ENCODE data around the gene GPRC5A.

Gene GPRC5A

DNA sequence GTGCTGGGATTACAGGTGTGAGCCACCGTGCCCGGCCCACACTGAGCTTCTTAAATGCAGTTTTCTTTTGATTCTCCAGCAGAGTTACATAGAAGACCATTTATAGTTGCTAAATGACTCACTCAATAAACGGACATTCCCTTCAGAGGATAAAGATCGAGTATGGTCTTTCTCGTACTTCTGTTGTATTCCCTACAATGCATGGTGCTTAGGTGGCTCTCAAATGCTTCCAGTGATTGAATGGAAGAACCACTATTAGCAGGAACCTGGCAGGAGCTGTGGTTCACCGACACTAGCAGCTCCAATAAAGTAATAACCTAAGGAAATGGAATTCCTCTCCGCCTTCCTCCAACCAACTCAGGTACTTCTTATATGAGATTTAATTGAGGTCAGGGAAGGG, 3.9 kb upstream of the GPRC5A start:
- no peak for DNase-seq

GRCh38 chr12:12889701-12890100, 1.7 kb upstream of the GPRC5A start:
- DNase-seq = no peak

DNA sequence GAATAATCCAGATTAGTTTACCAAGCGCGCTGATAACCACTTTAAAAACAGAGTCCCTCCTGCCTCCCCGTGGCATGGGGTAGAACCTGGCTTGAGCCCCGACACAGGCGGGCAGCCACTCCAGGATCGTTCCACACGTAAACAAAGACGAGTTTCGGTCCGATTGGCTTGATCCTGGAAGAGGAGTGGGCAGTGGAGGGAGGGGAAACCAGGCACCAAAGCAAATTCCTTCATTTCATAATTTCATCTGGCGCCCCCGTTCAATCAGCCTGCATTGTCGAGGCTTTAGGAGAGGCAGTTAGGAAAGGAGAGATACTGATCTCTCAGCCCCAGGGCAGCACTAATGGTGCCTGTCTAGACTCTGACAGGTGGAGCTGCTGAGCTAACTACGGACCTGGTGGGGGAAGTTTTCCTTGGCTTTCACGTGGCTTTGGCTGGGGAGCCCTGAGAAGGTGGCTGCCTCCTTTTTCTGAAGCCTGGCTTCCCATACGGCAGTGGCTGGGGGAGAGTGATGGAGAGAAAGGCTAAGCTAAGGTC, 751 bp upstream of the GPRC5A start:
- DNase-seq = peak; percentile 4 to 15

DNA sequence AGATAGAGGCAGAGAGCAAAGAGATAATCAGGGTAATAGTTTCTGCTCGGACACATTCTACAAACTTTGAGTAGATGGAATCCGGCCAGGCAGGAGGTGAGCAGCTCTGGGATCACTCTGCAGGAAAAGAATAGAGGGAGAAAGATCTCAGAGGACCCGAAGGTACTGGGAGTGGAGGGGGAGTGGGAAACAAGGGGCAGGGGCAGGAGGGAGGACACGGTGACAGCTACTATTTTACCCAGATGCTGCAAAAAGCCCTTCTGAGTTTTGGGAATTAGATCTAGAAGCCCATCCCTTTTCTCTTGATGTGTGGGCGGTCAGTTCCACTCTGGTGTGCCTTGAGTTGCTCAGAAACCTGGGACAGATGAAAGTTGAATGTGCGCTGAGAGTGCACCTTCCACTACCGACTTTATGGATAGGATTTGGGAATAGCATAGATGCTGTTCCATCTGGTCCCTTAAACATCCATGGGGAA, 556 bp downstream of the GPRC5A start:
- no peak for DNase-seq

GRCh38 chr12:12892681-12893141, 1.3 kb downstream of the GPRC5A start:
- no peak for DNase-seq

DNA sequence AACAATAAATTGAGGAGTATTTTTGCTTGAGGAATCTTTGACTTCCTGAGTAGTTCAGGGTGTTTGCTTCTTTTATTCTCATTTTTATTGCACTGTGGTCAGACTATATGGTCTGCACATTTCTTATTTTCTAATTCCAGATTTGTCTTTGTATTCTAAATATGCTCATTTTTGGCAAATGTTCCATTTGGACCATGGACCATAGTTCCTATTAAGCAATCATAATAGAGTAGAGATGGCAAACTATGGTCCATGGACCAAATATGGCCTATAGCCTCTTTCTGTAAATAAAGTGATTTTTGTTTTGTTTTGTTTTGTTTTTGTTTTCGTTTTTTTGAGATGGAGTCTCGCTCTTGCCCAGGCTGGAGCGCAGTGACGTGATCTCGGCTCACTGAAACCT, 2.1 kb downstream of the GPRC5A start:
- DNase-seq = no peak

DNA sequence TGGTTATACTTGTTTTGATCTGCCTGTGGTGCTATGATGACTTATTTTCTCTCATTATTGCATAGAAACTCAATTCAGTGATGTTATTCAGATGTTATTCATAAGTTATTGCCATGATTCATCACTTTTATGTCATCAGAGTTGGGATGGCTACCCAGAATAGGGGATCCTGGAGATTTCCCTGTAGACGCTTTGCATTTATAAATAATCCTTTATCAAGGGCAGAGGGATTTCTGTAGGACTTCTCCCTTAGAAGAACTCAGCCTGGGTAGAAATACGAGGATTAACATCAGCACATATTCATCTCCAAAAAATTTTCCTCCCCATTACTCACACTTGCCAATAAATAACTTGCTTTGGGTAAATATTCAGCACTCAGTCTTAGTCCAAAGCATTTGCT, 4.9 kb downstream of the GPRC5A start:
- DNase-seq = no peak

GRCh38 chr12:12897302-12897701, 5.9 kb downstream of the GPRC5A start:
- DNase-seq = no peak

GRCh38 chr12:12898136-12898717, 6.9 kb downstream of the GPRC5A start:
- DNase-seq = no peak

DNA sequence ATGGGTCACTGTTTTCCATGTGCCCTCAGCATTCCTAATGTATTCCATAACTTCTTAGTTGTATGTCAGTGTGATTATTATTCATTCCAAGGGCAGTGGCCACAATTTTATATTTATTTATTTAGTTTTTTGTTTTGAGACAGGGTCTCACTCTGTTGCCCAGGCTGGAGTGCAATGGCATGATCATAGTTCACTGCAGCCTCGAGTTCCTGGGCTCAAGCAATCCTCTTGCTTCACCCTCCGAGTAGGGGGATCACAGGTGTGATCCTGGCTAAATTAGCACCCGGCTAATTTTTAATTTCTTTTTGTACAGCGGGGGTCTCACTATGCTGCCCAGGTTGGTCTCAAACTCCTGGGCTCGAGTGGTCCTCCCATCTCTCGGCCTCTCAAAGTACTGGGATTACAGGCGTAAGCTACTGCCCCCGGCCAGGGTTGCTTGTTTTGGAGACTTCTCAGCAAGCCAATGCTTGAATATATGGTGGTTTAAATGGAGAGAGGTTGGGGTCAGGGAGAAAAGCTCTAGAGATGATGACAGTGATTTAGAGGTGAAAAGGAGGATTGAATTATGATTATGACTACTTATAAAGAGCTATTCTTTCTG, 7.6 kb downstream of the GPRC5A start:
- no peak for DNase-seq

DNA sequence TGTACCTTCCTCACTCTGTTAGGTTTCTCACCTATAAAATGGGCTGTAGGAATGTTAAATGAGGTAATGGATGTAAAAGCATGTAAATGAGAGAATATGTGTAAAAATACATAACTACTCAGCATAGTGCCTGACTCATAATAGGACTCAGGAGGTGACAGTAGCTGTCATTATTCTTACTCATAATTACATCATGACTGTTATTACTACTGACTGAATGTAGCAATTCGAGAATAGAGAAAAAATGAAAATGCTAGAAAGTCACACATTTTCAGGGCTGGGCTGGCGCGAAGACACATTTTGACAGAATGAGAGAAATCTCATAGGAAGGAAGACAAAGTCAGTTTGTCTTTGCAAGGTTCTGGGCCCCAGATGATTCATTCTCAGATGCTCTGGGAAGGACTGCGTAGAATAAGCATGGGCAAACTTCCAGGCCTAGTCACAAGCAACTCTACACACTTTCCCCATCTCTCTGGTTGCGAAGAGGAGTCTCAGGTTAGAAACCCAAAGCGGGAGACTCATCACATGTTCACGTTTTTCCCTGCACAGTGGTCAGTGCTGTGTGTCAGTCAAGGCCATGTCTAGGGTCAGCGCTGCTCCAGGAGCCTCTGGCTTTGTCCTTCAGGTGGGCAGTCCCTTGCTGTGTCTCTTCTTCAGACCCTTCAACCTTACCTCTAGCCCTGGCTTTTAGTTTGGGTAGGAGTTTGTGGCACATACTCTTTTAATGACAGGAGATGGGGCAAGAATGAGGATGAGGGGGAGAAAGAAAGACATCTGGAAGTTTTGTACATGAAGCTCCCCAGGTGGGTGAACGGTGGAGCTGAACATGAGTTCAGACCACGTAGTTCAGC, 8.4 kb downstream of the GPRC5A start:
- no peak for DNase-seq

DNA sequence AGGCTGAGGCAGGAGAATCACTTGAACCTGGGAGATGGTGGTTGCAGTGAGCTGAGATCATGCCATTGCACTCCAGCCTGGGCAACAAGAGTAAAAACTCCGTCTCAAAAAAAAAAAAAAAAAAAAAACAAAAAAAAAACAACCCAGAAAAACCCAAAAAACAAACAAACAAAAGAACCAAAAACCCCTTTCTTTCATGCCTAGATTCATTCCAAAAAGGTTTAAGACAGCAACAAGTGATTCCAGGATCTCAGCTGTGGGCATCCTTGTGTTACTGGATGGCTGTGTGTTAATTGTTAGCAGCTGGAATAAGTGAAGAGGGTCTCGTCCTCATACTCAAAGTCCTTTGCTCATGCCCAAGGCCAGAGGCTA, 9.4 kb downstream of the GPRC5A start:
- DNase-seq = no peak

- no peak for DNase-seq
Measured at GRCh38 chr12:12901158-12901791, 9.9 kb downstream of the GPRC5A start.

DNA sequence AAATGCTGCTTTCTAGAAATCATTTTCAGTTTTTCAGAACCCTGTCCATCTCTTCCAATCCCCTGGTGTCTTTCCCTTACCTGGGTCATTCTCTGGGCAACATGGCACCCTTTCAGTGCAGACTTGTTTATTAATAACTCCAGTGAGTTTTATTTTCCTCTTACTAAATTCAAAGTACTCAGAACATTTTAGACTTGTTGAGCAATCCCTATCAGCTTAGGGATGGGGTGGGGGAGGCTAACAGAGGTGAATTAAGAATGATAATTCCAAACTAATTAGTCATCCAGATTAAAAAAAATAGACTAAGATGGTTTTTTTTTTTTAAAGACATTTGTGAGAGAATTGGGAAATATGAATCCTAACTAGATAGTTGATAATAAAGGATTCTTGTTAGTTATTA, 10.7 kb downstream of the GPRC5A start:
- no peak for DNase-seq

DNA sequence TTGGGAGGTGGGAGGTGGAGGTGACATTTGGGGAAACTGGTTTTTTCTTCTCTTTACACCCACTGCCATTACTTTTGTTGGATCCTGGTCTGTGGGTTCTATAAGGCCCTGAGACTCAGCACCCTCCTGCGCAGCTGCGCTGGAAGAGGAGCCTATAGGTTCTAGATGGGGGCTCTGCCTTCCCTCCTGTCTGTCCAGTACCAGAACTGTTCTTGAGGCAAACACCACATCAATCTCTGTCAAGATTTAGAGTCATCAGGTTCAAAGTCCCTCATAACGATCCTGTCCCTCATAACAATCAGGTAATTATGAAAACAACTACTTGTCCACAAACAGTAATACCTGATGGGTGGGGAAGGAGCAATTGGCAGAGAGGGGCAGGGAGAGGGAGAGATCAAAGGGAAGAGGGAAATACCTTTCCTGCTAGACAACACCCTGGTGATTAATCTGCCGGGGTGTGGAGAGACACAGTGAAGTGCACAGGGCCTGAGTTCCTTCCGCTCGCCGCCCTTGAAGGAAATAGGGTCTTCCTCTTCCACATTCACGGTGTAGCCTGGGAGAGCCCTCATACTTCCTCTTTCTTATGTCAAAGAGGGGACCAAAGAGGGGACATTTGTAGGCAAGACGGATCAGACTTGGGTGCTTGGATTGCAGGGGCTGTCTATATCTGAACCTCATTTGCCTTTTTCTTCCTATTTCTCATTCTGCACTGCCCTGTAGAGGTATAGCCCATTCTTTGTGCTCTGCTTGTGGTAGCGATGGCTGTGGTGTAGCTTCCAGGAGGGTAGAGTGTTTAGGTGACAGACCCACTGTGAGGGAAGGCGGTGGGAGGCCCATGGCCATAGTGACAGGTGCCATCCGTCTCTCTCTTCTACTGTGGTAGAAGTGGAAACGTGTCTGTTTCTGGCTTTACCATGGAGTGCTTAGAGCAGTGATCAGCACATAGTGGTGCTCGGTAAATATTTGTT, 12.6 kb downstream of the GPRC5A start:
- DNase-seq = no peak

DNA sequence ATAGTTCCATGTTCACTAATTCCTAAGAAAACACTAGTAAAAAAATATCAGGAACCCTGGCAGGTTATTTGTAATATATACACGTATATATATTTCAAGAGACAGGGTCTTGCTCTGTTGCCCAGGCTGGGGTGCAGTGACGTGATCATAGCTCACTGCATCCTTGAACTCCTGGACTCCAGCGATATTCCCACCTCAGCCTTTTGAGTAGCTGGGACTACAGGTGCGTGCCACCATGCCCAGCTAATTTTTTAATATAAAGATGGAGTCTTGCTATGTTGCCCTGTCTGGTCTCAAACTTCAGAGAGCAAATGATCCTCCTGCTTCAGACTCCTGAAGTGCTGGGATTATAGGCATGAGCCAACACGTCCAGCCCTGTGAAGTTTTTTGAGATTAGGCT, 16.2 kb downstream of the GPRC5A start:
- no peak for DNase-seq

DNA sequence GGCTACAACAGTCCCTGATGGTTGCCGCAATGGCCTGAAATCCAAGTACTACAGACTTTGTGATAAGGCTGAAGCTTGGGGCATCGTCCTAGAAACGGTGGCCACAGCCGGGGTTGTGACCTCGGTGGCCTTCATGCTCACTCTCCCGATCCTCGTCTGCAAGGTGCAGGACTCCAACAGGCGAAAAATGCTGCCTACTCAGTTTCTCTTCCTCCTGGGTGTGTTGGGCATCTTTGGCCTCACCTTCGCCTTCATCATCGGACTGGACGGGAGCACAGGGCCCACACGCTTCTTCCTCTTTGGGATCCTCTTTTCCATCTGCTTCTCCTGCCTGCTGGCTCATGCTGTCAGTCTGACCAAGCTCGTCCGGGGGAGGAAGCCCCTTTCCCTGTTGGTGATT, 16.9 kb downstream of the GPRC5A start:
- no peak for DNase-seq

GRCh38 chr12:12908711-12909110, 17.3 kb downstream of the GPRC5A start:
- no peak for DNase-seq

GRCh38 chr12:12909228-12909994, 18.0 kb downstream of the GPRC5A start:
- no peak for DNase-seq

DNA sequence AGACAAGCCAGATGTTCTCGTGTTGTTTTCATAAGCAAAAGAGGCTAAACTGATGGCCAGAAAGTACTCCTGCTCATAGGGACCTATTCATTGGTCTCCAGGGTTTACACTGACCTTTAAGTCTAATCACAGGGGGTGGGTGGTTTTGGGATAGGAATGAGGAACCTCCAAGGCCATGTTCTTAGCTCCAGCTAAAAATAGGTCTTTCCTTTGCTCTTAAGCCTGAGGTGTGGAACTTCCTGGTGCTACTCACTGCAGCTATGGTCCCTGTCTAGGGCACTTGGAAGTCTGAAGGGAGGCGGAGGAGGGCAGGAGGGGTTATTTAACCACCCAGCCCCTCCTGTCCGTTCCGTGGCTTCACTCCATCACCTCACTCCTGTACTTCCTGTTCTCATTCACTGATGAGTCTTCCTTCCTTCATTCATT, 18.6 kb downstream of the GPRC5A start:
- no peak for DNase-seq

GRCh38 chr12:12912711-12913110, 21.3 kb downstream of the GPRC5A start:
- no peak for DNase-seq
